Activated naive CD8-positive, alpha-beta T cell treated with anti-CD3 and anti-CD28 coated beads, Interleukin-2, amount 10 ng/mL, durations not matched to agents 7 days and 5 days (primary cell): ENCODE measurements around the gene ZNF583. TPM values are rescaled to one million over a fixed set of nuclear protein-coding genes. Genes with fewer than 3 reads are reported as not detected.

ENCODE experiments used
- ATAC-seq: fragments of 150-1000 bp; cut with Tn5 transposase; one replicate; pipeline ENCODE4 v1.10.0; 2021; ENCODE audit warnings: low read depth, moderate library complexity
- POLR2A ChIA-PET: fragments of 350-600 bp; sonication (Branson Sonifier 250); formaldehyde crosslinking; loops from one replicate; lab custom pipeline; 2021; ENCODE audit warnings: antibody characterized with exemption; lab: Charles Lee
- DNase-seq: peaks from one replicate; pipeline ENCODE4 v3.0.0; 2021
- H3K27ac Mint-ChIP-seq: one replicate; pipeline ENCODE4 v1.8.0; 2022; ENCODE audit warnings: mild to moderate bottlenecking, mixed read lengths
- H3K27me3 Mint-ChIP-seq: one replicate; pipeline ENCODE4 v1.8.0; 2022; ENCODE audit warnings: mild to moderate bottlenecking, moderate library complexity, mixed read lengths
- H3K36me3 Mint-ChIP-seq: one replicate; pipeline ENCODE4 v1.8.0; 2021; ENCODE audit warnings: mild to moderate bottlenecking, mixed read lengths
- H3K4me1 Mint-ChIP-seq: one replicate; pipeline ENCODE4 v1.8.0; 2021; ENCODE audit warnings: mixed read lengths
- H3K4me3 Mint-ChIP-seq: one replicate; pipeline ENCODE4 v1.8.0; 2022; ENCODE audit warnings: mild to moderate bottlenecking, moderate library complexity, mixed read lengths
- H3K9me3 Mint-ChIP-seq: one replicate; pipeline ENCODE4 v1.8.0; 2021; ENCODE audit warnings: mixed read lengths
- total RNA-seq, 2 experiments: library from RNA; stranded (reverse); gene quantifications; one replicate each; pipeline ENCODE4 v1.2.3, GENCODE V29; 2021

ZNF583 gene
- total RNA-seq, result 1 to 10 TPM; 8.5 to 9.2 TPM

GRCh38 chr19:56403764-56404704 lies at the start of gene ZNF583:
Gene ZNF583, plus strand, starts transcription at chr19:56404332. Its CDS starts 2,783 bp downstream, at chr19:56407115.
- Mint-ChIP-seq H3K27ac (peak within 1 kb of the TSS; percentile 93), H3K27me3 (no peaks in the 10 kb centered on the region), H3K4me3 (peak within 1 kb of the TSS; percentile 93), H3K9me3 (peaks cover 42% of the 10 kb centered on the region), H3K4me1 (peaks cover 19% of the 10 kb centered on the region), H3K36me3 (peaks cover 70% of the 10 kb centered on the region)
- peak; percentile 95 for DNase-seq
- ATAC-seq, result peak; percentile 88
- POLR2A ChIA-PET, result interaction anchor here (1.1 to 1.9 kb wide), 4 partner anchors 11 to 268 kb away, joined by 3 to 7 read pairs (median 6); partner anchors contain the start of genes ZNF471, ZNF582 and ZNF835

GRCh38 chr19:56355517-56355916 lies 48.6 kb upstream of the ZNF583 start:
- H3K27me3 Mint-ChIP-seq, result no peaks in the 10 kb centered on the region
- no peak overlapping the region for H3K4me3 Mint-ChIP-seq
- DNase-seq (no peak), ATAC-seq (no peak)
- H3K36me3 Mint-ChIP-seq, result peaks cover 3% of the 10 kb centered on the region
- no peaks in the 10 kb centered on the region for H3K4me1 Mint-ChIP-seq
- POLR2A ChIA-PET, result no interaction called here
- no peak overlapping the region for H3K27ac Mint-ChIP-seq
- H3K9me3 Mint-ChIP-seq, result peaks cover 19% of the 10 kb centered on the region

- Mint-ChIP-seq H3K27me3 (no peaks in the 10 kb centered on the region), H3K27ac (no peak overlapping the region), H3K36me3 (peaks cover 5% of the 10 kb centered on the region)
Observed at GRCh38 chr19:56356944-56357343, 47.2 kb upstream of the ZNF583 start.

DNA sequence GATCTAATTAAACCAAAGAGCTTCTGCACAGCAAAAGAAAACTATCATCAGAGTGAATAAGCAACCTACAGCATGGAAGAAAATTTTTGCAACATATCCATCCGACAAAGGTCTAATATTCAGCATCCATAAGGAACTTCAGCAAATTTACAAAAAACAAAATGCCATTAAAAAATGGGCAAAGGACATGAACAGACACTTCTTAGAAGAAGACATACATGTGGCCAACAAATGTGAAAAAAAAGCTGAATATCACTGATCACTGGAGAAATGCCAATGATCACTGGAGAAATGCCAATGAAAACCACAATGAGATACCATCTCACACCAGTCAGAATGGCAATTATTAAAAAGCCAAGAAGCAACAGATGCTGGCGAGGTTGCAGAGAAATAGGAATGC lies 43.3 kb upstream of the ZNF583 start:
- H3K4me1 Mint-ChIP-seq, result no peaks in the 10 kb centered on the region
- DNase-seq, result no peak
- H3K36me3 Mint-ChIP-seq, result peaks cover 7% of the 10 kb centered on the region
- H3K4me3 Mint-ChIP-seq, result no peak overlapping the region
- no peak for ATAC-seq
- POLR2A ChIA-PET, result no interaction called here
- H3K9me3 Mint-ChIP-seq, result peaks cover 38% of the 10 kb centered on the region
- no peak overlapping the region for H3K27ac Mint-ChIP-seq
- no peaks in the 10 kb centered on the region for H3K27me3 Mint-ChIP-seq

More at GRCh38 chr19:56356944-56357343, 47.2 kb upstream of the ZNF583 start:
- Mint-ChIP-seq H3K4me3 (no peak overlapping the region), H3K4me1 (no peaks in the 10 kb centered on the region), H3K9me3 (peaks cover 23% of the 10 kb centered on the region)
- ATAC-seq, result no peak
- DNase-seq, result no peak
- POLR2A ChIA-PET, result no interaction called here

- H3K27me3 Mint-ChIP-seq, result no peaks in the 10 kb centered on the region
- peaks cover 43% of the 10 kb centered on the region for H3K36me3 Mint-ChIP-seq
- H3K27ac Mint-ChIP-seq, result peak overlapping the region; percentile 90
- H3K4me3 Mint-ChIP-seq, result peak overlapping the region; percentile 95
- peaks cover 17% of the 10 kb centered on the region for H3K4me1 Mint-ChIP-seq
- DNase-seq (peak; percentile 88), ATAC-seq (peak; percentile 100)
- H3K9me3 Mint-ChIP-seq, result peaks cover 39% of the 10 kb centered on the region
- POLR2A ChIA-PET, result interaction anchor here (0.5 to 1.0 kb wide), 4 partner anchors 36 to 1395 kb away, joined by 3 to 4 read pairs (median 3); partner anchors contain the start of genes ZFP28 and ZNF583
Observed at GRCh38 chr19:56367829-56368711, 36.1 kb upstream of the ZNF583 start.

DNA sequence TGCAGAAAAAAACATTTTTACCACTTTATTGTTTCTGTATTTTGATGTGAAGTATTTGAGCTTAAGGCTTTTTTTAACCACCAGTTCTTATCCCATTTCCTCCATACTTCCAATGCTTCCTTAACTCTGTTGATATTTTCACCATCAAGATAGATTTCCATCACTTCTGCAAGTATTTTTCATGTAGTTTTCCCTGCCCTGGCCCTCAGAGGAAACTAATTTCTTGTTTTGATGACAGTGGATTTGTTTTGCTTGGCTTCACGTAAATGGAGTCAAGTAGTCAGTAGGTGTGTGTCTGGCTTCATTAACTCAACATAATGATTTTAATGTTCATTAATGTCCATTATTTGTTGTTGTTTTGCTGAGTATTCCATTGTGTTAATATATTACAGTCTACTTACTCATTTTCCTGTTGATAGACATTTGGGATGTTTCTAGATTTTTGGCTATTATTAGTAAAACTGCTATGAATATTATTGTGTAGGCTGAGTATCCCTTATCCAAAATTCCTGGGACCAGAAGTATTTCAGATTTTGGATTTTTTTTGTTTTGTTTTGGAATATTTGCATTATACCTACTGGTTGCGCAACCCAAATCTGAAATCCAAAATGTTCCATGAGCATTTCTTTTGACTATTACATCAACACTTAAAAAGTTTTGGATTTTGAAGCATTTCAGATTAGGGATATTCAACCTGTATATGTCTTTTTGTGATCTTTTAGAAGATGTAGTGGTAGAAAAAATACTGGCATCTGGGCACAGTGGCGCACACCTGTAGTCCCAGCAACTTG lies 34.1 kb upstream of the ZNF583 start:
- DNase-seq (no peak), ATAC-seq (no peak)
- Mint-ChIP-seq H3K4me3 (no peak overlapping the region), H3K9me3 (peaks cover 42% of the 10 kb centered on the region), H3K36me3 (peaks cover 63% of the 10 kb centered on the region), H3K27me3 (no peaks in the 10 kb centered on the region), H3K27ac (no peak overlapping the region), H3K4me1 (peaks cover 17% of the 10 kb centered on the region)
- POLR2A ChIA-PET, result no interaction called here

DNA sequence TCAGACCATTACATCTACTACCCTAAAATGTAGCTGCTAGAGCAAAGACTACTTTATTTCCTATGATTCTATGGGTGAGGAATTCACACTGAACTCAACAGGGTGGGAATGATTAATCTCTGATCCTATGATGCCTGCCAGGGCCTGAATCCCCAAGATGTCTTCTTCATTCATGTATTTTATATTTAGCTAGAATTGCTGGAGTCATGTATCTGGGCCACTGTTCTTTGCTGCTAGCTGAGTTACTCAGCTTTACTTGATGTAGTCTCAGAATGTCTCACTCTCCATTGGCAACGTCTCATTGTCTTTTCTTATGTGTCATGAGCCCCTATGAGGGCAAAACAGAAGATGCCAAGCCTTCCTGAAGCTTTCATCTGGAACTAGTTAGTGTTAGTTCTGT lies 31.9 kb upstream of the ZNF583 start:
- Mint-ChIP-seq H3K27ac (no peak overlapping the region), H3K4me1 (peaks cover 17% of the 10 kb centered on the region), H3K9me3 (peaks cover 51% of the 10 kb centered on the region), H3K4me3 (no peak overlapping the region), H3K36me3 (peaks cover 80% of the 10 kb centered on the region), H3K27me3 (no peaks in the 10 kb centered on the region)
- POLR2A ChIA-PET, result no interaction called here
- DNase-seq (no peak), ATAC-seq (no peak)

GRCh38 chr19:56377105-56377924 lies 26.8 kb upstream of the ZNF583 start:
- Mint-ChIP-seq H3K4me3 (no peak overlapping the region), H3K9me3 (peaks cover 52% of the 10 kb centered on the region), H3K36me3 (peaks cover 73% of the 10 kb centered on the region), H3K4me1 (peaks cover 6% of the 10 kb centered on the region), H3K27me3 (no peaks in the 10 kb centered on the region), H3K27ac (no peak overlapping the region)
- DNase-seq, result no peak
- ATAC-seq, result no peak
- POLR2A ChIA-PET, result no interaction called here

- Mint-ChIP-seq H3K4me1 (peaks cover 6% of the 10 kb centered on the region), H3K27ac (no peak overlapping the region), H3K36me3 (peaks cover 48% of the 10 kb centered on the region), H3K4me3 (no peak overlapping the region), H3K27me3 (no peaks in the 10 kb centered on the region), H3K9me3 (peaks cover 30% of the 10 kb centered on the region)
- POLR2A ChIA-PET, result no interaction called here
- DNase-seq, result no peak
- ATAC-seq, result no peak
Observed at GRCh38 chr19:56383826-56384605, 20.1 kb upstream of the ZNF583 start.

DNA sequence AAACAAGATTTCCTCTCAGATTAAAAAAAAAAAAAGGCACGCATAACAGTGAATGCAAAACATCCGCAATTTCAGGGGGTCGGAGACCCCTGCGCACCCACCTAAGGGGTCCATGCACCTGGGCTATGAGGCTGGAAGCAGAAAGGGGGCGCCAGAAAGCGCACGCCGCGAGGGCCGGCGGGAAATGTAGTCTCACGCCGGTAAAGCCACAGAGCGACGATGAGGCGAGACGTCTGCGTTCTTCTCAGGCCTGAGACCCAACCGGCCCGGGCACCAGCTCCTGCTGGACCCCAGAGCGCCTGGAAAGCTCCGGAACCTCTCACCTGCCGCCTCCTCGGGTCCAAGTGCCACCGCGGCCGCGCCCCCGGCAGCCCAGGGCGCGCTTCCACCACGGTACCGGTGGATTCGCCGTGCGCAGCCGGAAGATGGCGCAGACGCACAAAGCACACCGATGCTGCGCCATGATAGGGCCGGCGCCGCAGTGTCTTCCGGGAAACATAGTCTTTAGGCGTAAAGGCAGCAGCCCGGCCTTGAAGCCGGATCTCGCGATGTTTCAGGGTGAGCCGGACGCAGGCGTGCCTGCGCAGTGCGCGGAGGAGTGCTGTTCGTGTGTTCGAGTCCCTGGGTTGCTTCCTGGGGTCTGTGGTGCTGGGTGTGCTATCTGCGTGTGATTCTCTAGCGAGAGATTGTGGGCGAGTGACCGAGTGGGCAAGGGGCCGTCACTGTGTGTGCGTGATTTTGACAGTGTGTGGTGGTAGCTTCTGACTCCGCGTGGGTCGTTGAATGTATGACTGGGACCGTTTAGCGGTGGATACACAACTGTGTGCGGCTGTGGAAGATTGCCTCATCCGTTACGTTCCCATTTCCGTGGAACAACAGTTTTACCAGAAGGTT lies 10.8 kb upstream of the ZNF583 start, which contains the start of gene ZNF582:
ZNF582 (minus strand) TSS at position 416 of the 894 bp plus-strand sequence. CDS start 1,782 bp downstream, outside the sequence.
- Mint-ChIP-seq H3K4me3 (peak within 1 kb of the TSS; percentile 91), H3K9me3 (peaks cover 41% of the 10 kb centered on the region), H3K4me1 (peaks cover 5% of the 10 kb centered on the region), H3K36me3 (peaks cover 50% of the 10 kb centered on the region), H3K27ac (peak within 1 kb of the TSS; percentile 94), H3K27me3 (no peaks in the 10 kb centered on the region)
- ATAC-seq (peak; percentile 99), DNase-seq (peak; percentile 91)
- POLR2A ChIA-PET, result interaction anchor here (0.7 to 2.5 kb wide), 2 partner anchors 10 to 20 kb away, joined by 4 to 7 read pairs; partner anchors contain the start of gene ZNF583
